Measurements from ENCODE around the gene ARID3B.

- TF ChIP-seq CTCF (conservative IDR thresholded peaks at IDR 0.05; ENCODE audit: low read length) (no peak), EZH2phosphoT487 (IDR thresholded peaks at IDR 0.05; ENCODE audit: borderline replicate concordance, low read depth, low read length) (no peak)
These were observed 10.7 kb downstream of the ARID3B start for GRCh38 chr15:74551714-74552113.
